ENCODE results near the gene LRRK1.

- TF ChIP-seq POLR2AphosphoS5 (IDR thresholded peaks at IDR 0.05; ENCODE audit: low read depth, low read length) (no peak), POLR2A (IDR thresholded peaks at IDR 0.05; ENCODE audit: low read depth, low read length) (no peak), PAX5 (IDR thresholded peaks at IDR 0.05; ENCODE audit: insufficient read depth, low read length, severe bottlenecking) (no peak), TAF1 (IDR thresholded peaks at IDR 0.05; ENCODE audit: low read depth, low read length) (no peak), POU2F2 (IDR thresholded peaks at IDR 0.05; ENCODE audit: low read depth, low read length) (no peak), SPI1 (IDR thresholded peaks at IDR 0.05; ENCODE audit: low read depth, low read length) (no peak)
Observed at GRCh38 chr15:100878648-100879047, 40.5 kb upstream of the LRRK1 start.

Data from GM12891 (cell line).